Effector CD8-positive, alpha-beta T cell (primary cell): ENCODE results near the gene EFCAB14.
"Not testable (repeated sequence)": the region's sequence is repeated elsewhere in the genome, so short reads cannot be mapped to it uniquely, and the experiment has no call there.

ENCODE experiments used
- DNase-seq: peaks from one replicate; lab custom pipeline; 2025; lab: John Stamatoyannopoulos, UW
- total RNA-seq, 4 experiments: gene quantifications; one replicate each; lab custom pipeline; 2026; lab: John Stamatoyannopoulos, UW

The EFCAB14 gene, protein sequence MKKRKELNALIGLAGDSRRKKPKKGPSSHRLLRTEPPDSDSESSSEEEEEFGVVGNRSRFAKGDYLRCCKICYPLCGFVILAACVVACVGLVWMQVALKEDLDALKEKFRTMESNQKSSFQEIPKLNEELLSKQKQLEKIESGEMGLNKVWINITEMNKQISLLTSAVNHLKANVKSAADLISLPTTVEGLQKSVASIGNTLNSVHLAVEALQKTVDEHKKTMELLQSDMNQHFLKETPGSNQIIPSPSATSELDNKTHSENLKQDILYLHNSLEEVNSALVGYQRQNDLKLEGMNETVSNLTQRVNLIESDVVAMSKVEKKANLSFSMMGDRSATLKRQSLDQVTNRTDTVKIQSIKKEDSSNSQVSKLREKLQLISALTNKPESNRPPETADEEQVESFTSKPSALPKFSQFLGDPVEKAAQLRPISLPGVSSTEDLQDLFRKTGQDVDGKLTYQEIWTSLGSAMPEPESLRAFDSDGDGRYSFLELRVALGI
- 136 to 202 (median 167) reads per million in 4 experiments for total RNA-seq

DNA sequence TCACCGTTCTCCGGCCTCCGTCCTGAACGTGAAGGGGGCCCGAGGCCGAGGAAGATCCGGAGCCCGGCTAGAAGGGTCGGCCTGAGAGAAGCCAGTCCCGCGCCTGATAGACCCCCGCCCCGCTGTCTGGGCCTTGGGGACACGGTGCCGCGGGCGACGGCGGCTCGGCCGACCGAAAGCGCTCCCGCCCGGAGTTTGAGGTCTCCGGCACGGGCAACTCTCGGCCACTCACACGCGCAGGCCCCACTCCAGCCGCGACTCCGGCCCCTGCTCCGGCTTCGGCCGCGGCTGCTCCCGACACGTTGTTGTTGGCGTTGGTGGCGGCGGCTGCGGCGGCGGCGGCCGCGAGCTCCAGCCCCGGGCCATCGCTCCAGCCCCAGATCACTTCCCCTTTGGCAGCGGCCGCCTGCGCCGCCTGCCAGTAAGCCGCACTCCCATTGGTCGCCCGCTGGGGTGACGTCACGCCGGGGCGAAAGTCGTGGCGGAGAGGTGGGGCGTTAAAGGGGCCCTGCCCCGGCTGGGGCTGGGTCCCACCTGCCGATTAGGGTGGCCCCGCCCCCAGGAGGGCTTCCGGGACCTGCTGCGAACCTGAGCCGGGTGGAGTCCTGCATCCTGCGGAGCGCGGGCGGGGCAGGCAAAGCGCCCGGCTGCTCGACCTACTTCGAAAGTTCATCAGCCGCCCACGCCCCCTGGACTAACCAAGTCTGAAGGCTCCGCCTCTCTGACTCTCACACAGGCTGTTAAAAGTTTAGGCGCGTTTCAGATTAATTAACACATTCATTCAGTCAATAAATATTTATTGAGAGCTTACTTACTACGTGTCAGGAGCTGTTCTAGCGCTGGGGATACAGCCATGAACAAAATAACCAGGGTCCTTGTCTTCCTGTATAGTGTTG is at the start of gene EFCAB14:
EFCAB14 (minus strand) TSS at position 388 of the 896 bp plus-strand sequence. CDS start 1,027 bp downstream, outside the sequence.
- DNase-seq = peak; percentile 99

DNA sequence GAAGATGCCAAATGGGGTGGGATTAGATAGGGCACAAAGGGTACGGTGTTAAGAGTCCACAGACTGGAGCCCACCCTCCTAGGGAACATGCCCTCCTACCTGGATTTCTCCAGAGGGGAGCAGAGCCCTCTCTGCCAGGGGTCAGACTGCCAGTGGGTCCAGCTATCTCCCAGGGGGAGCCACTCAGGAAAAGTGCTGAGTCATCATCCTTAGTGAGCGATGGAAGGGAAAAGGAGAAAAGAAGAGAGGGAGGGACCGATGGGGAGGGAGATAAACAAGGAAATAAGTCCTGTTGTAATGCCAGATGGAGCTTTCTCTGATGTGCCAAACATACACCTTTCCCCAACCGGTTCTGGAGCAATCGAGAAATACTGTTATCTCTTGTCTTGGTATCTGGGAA is 49.5 kb upstream of the EFCAB14 start:
- no peak for DNase-seq

DNA sequence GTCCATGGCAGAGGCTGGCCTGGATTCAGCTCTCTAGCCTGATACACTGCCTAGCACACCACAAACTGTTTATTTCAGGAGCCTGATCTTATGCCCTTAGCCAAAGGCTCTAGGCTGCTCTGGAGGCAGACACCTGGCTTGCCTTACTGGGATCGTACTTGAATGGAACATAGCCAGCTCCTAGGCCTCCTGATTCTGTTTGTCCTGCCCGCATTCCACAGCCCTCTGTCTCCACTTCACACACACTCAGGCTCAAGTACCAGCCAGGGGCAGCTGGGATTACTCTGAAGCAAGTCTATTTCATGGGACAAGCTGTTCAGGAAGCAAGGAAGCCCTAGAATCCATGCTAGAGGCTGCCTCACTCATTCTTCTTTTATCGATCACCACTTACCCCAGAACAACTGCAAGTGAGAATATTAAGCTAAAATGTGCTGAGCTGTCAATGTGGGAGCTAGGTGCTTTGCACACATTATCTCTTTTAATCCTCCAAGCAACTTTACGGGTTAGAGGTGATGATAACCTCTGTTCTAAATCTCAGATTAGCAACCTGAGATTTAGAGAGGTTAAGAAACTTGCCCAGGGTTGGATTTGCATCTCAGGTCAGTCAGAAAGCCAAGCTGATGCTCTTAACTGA is 48.9 kb upstream of the EFCAB14 start:
- DNase-seq = no peak

DNA sequence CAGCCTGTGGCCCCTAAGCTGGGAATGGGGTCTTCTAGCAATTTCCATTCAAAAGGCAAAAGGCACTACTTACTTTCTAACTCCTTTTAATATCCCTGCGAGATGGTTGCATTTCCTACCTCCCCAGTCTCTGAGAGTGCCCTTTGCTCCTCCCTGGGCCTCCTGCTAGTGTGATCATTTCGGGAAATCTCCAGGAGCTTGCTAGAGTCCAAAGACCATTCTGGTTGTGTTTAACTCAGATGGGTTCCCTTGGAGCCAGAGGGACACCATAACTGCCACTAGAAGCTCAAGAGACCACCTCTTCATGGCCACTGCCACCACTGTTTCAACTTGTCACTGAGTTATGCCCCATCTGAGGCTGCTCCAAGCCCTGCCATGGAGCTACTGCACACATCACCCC is 45.5 kb upstream of the EFCAB14 start:
- no peak for DNase-seq

DNA sequence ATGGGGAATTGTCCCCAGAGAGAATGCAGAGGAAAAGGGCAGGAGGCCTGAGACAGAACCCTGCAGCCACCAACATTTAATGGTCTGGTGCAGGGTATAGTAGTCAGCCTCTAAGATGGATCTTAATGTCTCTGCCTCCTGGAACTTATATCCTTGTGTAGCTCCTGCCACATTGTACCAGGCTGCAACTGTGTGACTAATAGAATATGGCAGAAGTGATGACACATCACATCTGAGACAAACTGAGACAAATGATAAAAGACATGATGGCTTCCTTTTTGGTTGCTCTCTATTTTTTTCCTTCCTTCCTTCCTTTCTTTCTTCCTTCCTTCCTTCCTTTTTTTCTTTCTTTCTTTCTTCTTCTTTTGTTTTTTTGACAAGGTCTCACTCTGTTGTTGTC is 42.8 kb upstream of the EFCAB14 start:
- DNase-seq = no peak

DNA sequence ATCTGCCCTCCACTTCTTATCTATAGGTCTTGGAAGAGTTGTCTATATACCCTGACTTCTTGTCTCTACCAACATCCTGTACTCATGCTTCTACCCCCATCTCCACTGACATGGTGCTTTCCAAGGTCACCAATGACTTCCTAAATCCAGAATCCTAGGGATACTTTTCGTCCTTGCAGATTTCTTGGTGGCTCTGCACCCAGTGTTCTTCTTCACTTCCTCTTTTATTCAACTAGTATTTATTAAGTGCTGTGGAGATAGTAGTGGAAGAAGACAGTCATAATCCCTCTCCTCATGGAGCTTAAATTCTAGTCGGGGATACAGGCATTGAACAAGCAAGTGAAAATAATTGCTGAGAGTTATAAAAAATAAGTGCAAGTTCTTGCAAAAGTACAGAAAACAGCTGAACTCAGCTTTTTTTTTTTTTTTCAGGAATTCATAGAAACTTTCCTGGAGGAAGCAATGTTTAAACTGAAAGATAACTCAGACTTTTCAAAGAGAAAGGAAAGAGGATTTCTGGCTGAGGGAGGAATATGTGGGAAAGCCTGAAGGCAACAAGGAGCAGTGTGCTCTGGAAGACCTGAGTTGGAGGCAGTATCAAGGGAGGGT is 41.7 kb upstream of the EFCAB14 start:
- DNase-seq = no peak

DNA sequence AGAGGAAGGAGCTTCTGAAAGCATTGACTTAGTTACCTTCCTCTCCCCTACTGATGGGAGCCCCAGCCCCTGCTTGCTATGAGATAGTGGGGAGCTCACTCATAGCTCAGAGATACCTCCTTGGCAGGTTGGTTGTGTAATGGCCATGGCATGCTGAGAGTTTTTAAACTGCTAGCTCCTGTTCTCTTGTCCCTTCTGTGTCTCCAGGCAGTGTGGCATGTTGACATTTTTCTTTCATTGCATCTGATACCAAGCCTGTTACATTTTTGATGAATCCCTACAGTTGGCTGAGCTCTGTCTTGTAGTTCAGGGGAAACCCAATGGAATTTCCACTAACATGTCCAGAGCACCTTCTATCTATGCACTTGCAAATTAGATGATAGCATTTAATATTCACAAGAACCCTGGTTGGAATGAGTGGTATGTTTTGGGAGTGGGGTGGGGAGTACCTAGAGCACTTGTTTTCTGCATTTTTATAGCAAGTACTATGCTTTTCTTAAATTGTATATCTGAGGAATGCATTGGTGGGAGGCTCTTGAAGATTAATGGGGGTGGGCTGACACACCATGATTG is 39.1 kb upstream of the EFCAB14 start:
- no peak for DNase-seq

DNA sequence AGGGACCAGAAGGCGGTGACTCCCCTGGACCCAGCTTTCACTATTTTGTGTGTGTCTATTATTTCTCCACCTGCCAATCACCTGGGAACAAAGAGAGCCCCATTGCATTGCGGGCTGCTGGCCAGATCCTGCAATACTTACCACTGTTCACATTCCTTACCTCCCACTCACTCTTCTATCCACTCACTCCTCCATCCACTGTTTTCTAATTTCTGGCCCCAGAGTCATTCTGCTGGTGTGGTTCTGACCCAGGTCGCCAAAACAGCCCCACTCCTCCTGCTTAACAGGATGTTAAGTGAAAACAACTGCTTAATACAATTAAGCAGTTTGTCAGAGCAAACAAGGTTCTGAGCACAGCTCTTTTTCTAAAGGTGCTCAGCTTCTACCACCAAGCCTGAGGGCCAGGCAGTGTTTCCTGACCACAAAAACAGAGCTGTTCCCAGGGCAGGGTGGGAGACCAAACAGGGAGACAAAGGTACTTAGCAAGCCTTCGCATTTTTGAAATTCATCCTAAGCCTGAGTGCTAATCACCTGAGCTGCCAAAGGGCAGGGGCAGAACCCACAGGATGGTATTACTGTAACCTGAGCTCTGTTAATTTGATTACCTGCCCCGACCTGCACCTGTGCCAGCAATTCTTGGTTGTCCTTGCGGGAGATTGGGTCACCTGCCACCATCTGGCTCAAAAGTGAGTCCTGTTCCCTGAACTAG is 38.5 kb upstream of the EFCAB14 start:
- no peak for DNase-seq

DNA sequence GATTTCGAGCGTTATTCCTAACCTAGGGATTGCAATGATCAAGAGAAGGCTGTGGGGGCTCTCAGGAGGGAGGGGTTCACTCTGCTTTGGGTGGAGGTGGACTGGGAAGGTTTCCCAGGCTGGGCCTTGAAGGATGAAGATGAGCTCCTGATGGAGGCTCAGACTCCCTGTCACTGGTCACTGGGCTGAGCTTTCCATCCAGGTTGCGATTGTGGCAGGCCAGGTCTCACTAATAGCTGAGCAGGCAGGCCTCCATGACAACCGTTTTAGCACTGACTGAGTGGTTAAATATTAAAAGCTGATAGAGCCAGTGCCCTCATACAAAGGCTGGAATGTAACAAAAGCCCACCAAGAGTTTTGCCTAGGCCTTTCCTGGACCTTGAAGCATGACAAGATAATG is 36.2 kb upstream of the EFCAB14 start:
- no peak for DNase-seq

DNA sequence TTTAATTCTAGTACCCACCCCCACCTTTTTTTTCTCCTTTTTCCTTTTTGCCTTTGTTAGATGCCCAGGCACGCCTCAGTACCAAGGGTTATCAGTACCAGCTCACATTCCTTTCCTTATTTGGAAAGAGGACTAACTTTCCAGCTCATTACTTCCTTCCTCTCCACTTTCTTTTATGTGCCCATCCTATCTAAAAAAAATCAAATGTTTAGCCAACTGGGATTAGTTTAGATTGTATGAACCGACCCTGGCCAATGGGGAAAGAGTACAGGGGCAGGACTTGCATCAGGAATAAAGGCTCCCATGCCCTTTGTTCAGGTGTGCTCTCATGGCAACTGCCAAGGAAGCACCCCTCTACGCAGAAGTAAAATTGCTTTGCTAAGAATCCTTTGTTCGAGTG is 35.8 kb upstream of the EFCAB14 start:
- not testable (repeated sequence) for DNase-seq

DNA sequence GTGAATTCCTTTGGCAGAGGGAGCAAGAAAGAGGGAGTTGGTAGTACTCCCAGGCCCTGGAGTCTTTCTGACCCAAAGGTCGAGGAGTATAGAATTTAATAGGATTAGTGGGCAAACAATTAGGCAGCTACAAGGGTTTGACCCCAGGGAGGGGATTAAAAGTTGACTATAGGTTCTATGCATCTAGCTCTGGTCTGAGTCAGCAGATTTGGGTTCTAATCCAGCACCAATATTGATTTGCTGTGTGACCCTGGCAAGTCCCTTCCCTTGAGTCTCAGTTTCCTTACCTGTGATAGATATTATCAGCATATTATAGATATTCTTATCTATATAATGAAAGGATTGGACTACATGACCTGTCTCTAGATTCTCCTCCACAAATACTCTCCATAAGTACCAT is 35.1 kb upstream of the EFCAB14 start:
- no peak for DNase-seq

DNA sequence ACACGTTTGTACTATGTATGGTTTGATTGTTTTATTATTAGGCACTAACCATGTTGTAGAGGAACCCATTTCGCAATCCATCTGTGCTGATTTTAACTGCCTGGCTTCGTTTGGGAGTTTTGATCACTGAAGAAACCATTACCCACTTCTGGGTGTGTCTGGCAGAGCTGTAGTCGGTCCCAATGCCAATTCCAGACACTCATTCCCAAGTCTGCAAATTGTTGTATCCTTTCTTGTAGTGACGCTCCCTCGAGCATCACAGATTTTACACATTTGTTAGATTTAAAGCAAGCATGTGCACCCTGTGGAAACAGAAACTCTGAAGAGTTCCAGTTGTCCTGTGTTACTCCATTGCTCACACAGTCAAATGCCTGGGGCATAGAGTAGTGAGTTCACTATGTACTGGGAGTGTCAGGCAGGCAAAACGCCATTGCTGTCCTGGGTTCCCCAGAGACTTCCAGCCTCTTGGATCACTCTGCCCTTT is 31.0 kb upstream of the EFCAB14 start:
- DNase-seq = no peak

DNA sequence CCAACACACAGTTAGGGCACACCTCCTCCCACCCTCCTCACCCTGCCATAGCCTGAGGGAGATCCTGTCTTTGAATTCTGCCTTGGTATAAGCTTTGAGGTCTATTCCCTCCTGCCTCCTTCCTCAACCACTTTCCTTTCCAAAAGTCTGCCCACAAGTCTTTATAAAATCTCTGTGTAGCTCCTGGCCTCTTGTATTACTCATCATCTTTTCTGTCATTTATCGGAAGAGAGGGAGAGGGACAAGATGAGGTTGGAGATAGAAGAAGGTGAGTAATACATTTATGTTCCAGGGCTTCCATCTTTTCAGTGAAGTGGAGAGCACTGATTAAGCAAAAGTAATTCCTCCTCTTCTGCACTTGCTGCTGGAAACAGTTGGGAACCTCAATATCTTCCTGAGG is 30.5 kb upstream of the EFCAB14 start:
- no peak for DNase-seq

DNA sequence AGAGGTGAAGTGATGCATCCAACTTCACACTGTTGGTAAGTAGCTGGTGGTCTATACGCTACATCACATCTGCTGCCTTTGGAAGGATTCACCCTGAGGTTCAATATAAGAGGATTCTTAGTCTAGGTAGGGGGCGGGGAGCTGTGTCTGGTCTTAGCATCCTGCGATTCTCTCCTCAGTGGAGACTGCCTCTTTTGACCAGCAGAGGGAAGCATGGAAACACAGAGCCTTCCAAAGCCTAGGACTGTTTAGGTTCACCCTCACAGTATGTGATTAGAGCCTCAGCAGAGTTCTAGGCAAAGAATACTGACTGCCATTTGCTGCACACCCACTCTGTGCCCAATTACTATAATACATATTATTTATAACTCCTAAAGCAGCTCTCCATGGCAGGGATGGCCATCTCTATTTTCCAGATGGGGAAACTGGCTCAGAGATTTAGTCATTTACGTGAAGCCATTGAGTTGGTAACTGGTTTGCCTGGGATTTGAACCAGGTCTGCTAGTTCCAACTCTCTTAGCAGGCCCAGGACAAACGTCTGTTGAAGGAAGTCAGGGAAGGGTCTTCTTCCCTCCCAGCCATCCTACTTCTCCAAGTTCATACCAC is 28.9 kb upstream of the EFCAB14 start:
- no peak for DNase-seq

DNA sequence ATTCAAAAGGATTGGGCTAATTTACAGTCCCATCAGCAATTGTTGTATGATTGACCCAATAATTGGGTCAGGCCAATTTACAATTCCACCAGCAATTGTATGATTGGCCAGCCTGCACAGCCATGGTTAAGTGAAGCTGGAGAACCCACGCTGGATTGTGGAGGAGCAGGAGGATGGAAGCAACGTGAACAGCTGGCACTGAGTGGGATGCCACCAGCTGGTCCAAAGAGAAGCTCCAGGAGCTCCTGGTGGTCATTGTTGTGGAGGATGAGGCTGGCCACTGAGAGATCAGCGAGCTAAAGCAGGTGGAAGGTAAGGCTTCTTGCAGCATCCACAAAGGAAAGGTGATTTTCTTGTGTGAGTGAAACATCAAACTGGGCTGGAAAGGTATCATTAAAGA is 23.2 kb upstream of the EFCAB14 start:
- no peak for DNase-seq

DNA sequence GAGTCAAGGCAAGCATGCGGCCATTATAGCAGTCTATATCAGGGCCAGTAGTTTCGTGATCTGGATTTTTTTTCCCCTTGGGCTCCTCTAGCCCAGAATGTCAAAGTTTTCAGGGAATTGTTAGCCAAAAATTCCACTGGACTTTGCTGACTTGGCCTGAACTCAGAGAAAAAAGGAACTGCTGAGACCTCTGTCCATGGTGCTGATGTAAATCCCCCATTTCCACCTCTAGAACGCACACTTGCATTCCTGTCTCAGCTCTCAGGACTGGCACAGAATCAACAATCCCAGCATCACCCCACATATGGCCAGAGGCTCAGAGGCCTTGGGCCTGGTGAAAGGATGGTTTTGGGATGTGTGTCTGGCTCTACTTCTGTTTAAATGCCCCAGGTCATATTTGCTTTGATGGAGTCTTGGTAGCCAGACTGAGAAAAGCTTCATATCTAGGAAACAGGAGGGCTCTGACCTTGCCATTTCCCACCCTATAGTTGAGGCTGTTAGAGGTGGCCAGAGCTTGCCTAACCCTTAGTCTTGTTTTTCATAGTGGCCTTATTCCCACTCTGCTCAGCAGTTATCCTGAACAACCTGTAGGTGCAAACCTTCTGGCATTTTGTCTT is 16.9 kb upstream of the EFCAB14 start:
- DNase-seq = no peak

DNA sequence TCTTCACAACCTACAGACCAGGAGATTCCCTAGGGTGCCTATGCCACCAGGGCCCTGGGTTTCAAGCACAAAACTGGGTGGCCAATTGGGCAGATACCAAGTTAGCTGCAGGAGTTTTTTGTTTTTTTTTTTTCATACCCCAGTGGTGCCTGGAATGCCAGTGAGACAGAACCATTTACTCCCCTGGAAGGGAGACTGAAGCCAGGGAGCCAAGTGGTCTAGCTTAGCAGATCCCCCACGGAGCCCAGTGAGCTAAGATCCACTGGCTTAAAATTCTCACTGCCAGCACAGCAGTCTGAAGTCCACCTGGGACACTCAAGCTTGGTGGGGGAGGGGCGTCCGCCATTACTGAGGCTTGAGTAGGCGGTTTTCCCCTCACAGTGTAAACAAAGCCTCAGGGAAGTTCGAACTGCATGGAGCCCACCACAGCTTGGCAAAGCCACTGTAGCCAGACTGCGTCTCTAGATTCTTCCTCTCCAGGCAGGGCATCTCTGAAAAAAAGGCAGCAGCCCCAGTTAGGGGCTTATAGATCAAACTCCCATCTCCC is 9.5 kb upstream of the EFCAB14 start:
- not testable (repeated sequence) for DNase-seq

DNA sequence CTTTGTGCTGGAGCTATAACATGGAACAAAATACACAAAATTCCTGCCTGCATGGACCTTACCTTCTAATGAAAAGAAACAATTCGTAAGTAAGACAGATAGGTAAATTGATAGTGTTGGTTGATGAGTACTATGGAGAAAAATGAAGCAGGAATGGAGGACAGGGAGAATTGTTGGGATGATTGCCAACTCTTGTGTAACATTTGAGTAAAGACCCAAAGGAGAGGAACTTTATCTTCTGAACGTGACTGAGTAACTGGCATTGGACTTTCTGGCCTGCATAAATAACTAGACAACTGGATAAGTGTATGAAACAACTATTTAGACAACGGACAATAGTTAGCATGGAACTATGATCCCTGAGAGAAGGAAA is 6.8 kb upstream of the EFCAB14 start:
- no peak for DNase-seq

DNA sequence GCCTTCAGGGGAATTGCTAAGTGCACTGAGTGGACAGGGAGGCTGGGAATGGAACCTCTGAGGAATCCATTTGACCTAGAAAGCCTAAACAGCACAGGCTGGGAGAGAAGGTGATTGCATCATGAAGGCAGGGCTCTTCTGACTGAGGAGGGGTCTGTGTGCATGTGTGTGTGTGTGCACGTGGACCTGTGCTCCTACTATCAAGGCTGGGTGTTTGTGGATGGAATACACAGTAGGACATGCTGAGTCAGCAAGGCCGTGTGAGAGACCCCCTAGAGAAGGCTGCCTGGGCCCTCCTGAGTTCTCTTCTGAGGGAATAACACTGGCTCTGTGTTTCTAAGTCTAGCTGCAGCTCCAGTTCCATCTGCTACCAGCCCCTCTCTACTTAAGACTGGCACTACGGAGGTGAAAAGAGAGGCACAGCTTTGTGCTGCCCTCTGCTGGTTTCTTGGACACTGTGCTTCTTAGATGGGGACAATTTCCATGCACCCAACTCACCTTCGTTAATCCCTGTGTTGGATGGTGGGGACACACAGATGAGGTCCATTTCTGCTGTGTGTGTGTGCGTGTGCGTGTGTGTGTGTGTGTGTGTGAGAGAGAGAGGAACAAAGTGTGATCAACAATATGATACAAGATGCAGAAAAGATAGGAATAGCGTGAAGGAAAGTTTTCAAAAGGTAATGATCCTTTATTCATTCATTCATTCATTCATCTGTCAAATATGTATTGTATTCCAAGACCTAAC is 6.2 kb upstream of the EFCAB14 start:
- DNase-seq = peak; percentile 45
